GM10248 (cell line): ENCODE data around the gene ATG16L2.

ENCODE experiments used
- CTCF ChIA-PET: fragments of 300-600 bp; sonication (Branson Sonifier 250); formaldehyde crosslinking; extraction: SDS; loops from one replicate; lab custom pipeline; 2021; ENCODE audit warnings: antibody characterized with exemption; lab: Yijun Ruan, JAX
- POLR2A ChIA-PET: fragments of 350-650 bp; sonication (Branson Sonifier 250); formaldehyde crosslinking; extraction: SDS; loops from one replicate; lab custom pipeline; 2020; ENCODE audit warnings: antibody characterized with exemption; lab: Yijun Ruan, JAX
- DNase-seq: peaks from one replicate; pipeline ENCODE4 v3.0.0; 2012; ENCODE audit errors: extremely low spot score
- CTCF ChIP-seq: IDR thresholded peaks from 2 replicates; pipeline ENCODE4 v1.5.1; 2012; ENCODE audit warnings: mild to moderate bottlenecking, low read depth; ENCODE audit errors: extremely low read depth, missing control alignments, control extremely low read depth

The ATG16L2 gene

GRCh38 chr11:72864702-72865655 is 50.8 kb downstream of the ATG16L2 start:
- POLR2A ChIA-PET, result no interaction called here
- DNase-seq, result no peak
- CTCF ChIA-PET, result interaction anchor here (0.7 to 1.7 kb wide), 5 partner anchors 11 to 116 kb away, joined by 3 to 4 read pairs (median 3); no protein-coding TSS in a partner anchor

GRCh38 chr11:72867970-72868369 is 53.8 kb downstream of the ATG16L2 start:
- POLR2A ChIA-PET, result no interaction called here
- CTCF ChIA-PET, result no interaction called here
- TF ChIP-seq CTCF, result no peak
- DNase-seq, result no peak

More at GRCh38 chr11:72864702-72865655, 50.8 kb downstream of the ATG16L2 start:
- no peak for TF ChIP-seq CTCF

- ChIA-PET POLR2A (no interaction called here), CTCF (interaction anchor here (2.0 to 2.2 kb wide), 2 partner anchors 10 to 368 kb away, joined by 4 to 8 read pairs; no protein-coding TSS in a partner anchor)
- no peak for TF ChIP-seq CTCF
- DNase-seq, result no peak
These were observed 55.6 kb downstream of the ATG16L2 start for GRCh38 chr11:72869831-72870230.

GRCh38 chr11:72871119-72871518 is 56.9 kb downstream of the ATG16L2 start:
- POLR2A ChIA-PET, result no interaction called here
- no peak for TF ChIP-seq CTCF
- DNase-seq, result no peak
- CTCF ChIA-PET, result interaction anchor here (0.9 to 2.2 kb wide), 7 partner anchors 8 to 366 kb away, joined by 3 to 9 read pairs (median 3); no protein-coding TSS in a partner anchor

GRCh38 chr11:72872012-72872411 is 57.8 kb downstream of the ATG16L2 start:
- CTCF ChIA-PET, result interaction anchor here (1.4 to 2.2 kb wide), 3 partner anchors 147 to 365 kb away, joined by 3 to 9 read pairs (median 4); no protein-coding TSS in a partner anchor
- POLR2A ChIA-PET, result interaction anchor here (0.6 kb wide), 1 partner anchor 31 kb away, joined by 10 read pairs; no protein-coding TSS in a partner anchor
- no peak for DNase-seq
- no peak for TF ChIP-seq CTCF

GRCh38 chr11:72875736-72876135 is 61.5 kb downstream of the ATG16L2 start:
- TF ChIP-seq CTCF, result no peak
- DNase-seq, result no peak
- POLR2A ChIA-PET, result interaction anchor here (0.6 kb wide), 1 partner anchor 268 kb away, joined by 3 read pairs; no protein-coding TSS in a partner anchor
- CTCF ChIA-PET, result interaction anchor here (1.0 to 2.0 kb wide), 4 partner anchors 10 to 303 kb away, joined by 4 to 9 read pairs (median 6); no protein-coding TSS in a partner anchor
